Neural crest cell (in vitro differentiated cells): ENCODE data around the gene CCDC12. TPM values are rescaled to one million over a fixed set of nuclear protein-coding genes. Genes with fewer than 3 reads are reported as not detected.
A peak's percentile ranks its signal among the peaks of the same experiment; 100 is the strongest.

Experiments used
- DNase-seq: peaks from one replicate; pipeline ENCODE4 v3.0.0; 2021; ENCODE audit warnings: low read depth, mixed read lengths, low spot score
- H3K27ac Mint-ChIP-seq: one replicate; pipeline ENCODE4 v1.8.0; 2021; ENCODE audit warnings: mild to moderate bottlenecking, mixed read lengths; ENCODE audit not compliant: unreplicated experiment
- H3K27me3 Mint-ChIP-seq: 2 replicates; pipeline ENCODE4 v1.8.0; 2021; ENCODE audit warnings: low read depth, mild to moderate bottlenecking, mixed read lengths
- H3K36me3 Mint-ChIP-seq: 2 replicates; pipeline ENCODE4 v1.8.0; 2021; ENCODE audit warnings: low read depth, mild to moderate bottlenecking, mixed read lengths
- H3K4me1 Mint-ChIP-seq: 2 replicates; pipeline ENCODE4 v1.8.0; 2021; ENCODE audit warnings: mixed read lengths
- H3K4me3 Mint-ChIP-seq: one replicate; pipeline ENCODE4 v1.8.0; 2021; ENCODE audit warnings: mild to moderate bottlenecking, mixed read lengths
- H3K9me3 Mint-ChIP-seq: 2 replicates; pipeline ENCODE4 v1.8.0; 2021; ENCODE audit warnings: mixed read lengths
- total RNA-seq: library from RNA; stranded (reverse); gene quantifications from 2 replicates; pipeline ENCODE4 v1.2.1, GENCODE V29; 2021
- TF ChIP-seq, protein P1 (sequence below): fragments of 200-600 bp; sonication (generic); conservative IDR thresholded peaks from 2 replicates; pipeline ENCODE4 v1.5.0; 2021; ENCODE audit warnings: antibody characterized with exemption, mild to moderate bottlenecking

CCDC12 gene
- total RNA-seq, 1 donor from 2014 or later = 54.3 TPM

DNA sequence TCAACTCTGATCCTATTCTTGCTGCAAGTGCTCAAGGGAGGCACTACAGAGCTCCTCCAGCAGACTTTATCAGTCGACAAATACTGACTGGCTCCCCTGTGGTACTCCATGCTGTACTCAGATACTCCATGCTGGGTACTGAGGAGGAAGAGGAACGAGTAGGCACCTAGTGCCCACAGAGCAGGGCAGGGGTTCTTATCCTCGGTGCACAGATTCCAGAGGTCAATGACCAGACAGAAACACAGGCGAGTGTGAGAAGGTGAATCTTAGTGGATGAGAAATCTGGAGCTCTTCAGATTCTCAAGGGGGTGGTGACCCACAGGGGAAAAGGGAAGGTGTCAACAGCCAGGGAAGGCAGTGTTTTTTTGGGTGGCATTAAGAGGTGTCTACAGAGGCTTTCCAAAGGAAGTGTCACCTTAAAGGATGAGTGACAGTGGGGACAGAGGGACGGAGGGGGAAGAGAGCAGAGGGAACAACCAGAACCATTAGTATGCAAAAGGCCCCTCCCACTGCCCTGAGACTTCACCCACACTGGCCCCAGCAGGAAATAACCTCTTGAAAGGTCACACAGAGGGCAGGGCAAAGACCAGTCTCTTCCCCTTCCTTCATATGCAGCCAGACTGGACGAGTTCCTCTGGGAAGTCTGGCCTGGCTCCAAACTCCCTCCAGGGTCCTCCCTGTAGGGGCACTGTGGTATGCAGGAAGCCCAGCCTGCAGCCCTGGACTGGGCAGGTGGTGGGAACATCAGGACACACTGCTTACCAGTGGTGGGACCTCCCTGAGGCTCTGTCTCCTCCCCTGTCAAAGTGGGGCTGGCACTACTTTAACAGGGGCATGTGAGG, 27.5 kb downstream of the CCDC12 start:
- no peak for DNase-seq
- Mint-ChIP-seq H3K4me1 (peaks cover 42% of the 10 kb centered on the region), H3K4me3 (no peak overlapping the region), H3K9me3 (no peaks in the 10 kb centered on the region), H3K27me3 (no peaks in the 10 kb centered on the region), H3K27ac (peak overlapping the region; percentile 60), H3K36me3 (peaks cover 8% of the 10 kb centered on the region)
- TF ChIP-seq, protein P1, sequence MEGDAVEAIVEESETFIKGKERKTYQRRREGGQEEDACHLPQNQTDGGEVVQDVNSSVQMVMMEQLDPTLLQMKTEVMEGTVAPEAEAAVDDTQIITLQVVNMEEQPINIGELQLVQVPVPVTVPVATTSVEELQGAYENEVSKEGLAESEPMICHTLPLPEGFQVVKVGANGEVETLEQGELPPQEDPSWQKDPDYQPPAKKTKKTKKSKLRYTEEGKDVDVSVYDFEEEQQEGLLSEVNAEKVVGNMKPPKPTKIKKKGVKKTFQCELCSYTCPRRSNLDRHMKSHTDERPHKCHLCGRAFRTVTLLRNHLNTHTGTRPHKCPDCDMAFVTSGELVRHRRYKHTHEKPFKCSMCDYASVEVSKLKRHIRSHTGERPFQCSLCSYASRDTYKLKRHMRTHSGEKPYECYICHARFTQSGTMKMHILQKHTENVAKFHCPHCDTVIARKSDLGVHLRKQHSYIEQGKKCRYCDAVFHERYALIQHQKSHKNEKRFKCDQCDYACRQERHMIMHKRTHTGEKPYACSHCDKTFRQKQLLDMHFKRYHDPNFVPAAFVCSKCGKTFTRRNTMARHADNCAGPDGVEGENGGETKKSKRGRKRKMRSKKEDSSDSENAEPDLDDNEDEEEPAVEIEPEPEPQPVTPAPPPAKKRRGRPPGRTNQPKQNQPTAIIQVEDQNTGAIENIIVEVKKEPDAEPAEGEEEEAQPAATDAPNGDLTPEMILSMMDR = no peak

DNA sequence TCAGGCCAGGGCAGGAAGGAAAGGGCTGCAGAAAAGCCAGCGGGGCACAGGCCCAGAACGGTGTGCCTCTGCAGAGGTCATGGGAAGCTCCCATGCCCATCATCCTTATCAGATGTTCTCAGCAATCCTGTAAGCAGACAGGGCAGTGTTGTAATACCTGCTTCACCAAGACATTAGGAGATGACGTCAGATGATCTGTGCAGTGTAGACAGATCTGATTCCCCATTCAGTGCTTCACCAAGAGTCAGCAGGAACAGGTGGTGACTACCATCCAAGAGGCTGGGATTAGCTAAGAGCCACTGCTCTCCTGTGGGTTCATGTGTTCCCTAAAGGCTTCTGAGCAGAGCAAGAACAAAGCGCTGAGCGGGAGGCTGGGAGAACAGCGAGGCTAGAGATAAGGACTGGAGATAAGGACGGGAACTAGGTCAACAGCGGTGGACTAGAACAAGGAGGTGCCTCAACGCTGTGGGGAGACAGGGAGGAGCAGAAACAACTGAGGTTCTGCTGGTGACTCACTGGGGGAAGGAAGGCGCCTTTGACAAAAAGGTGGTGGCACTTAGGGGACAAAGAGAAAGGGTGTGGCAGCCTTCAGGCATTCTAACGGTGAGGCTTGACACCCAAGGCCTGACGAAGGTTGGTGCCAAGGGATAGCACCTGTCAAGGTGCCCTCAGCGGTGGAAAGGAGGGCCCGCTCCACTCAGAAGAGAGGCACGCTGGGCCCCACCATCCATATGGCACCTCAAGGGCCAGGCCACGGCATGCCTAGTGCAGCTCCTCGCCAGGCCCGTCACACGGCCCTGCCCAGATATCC, 28.4 kb downstream of the CCDC12 start:
- TF ChIP-seq, protein P1 = no peak
- no peak overlapping the region for H3K4me3 Mint-ChIP-seq
- H3K27ac Mint-ChIP-seq = peak overlapping the region; percentile 30
- DNase-seq = no peak
- H3K27me3 Mint-ChIP-seq = no peaks in the 10 kb centered on the region
- peaks cover 39% of the 10 kb centered on the region for H3K4me1 Mint-ChIP-seq
- H3K9me3 Mint-ChIP-seq = no peaks in the 10 kb centered on the region
- H3K36me3 Mint-ChIP-seq = peaks cover 8% of the 10 kb centered on the region

DNA sequence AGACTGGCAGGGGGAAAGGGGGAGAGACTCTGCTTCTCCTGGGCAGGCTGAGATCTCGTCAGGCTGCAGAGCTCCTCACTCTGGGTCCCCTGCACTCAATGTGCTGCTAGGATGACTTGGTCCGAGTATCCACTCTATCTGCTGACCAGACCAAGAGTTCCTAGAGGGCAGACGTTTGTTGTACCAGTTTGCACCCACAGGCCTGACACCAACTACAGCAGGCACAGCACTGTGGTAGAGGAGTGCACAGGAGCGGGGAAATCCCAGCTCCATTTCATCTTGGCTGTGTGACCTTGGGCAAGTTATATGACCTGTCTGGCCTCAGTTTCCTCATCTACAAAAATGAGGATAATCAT, 29.0 kb downstream of the CCDC12 start:
- peaks cover 34% of the 10 kb centered on the region for H3K4me1 Mint-ChIP-seq
- no peaks in the 10 kb centered on the region for H3K27me3 Mint-ChIP-seq
- TF ChIP-seq, protein P1 = no peak
- H3K27ac Mint-ChIP-seq = peak overlapping the region; percentile 30
- DNase-seq = no peak
- no peaks in the 10 kb centered on the region for H3K9me3 Mint-ChIP-seq
- peaks cover 8% of the 10 kb centered on the region for H3K36me3 Mint-ChIP-seq
- no peak overlapping the region for H3K4me3 Mint-ChIP-seq

DNA sequence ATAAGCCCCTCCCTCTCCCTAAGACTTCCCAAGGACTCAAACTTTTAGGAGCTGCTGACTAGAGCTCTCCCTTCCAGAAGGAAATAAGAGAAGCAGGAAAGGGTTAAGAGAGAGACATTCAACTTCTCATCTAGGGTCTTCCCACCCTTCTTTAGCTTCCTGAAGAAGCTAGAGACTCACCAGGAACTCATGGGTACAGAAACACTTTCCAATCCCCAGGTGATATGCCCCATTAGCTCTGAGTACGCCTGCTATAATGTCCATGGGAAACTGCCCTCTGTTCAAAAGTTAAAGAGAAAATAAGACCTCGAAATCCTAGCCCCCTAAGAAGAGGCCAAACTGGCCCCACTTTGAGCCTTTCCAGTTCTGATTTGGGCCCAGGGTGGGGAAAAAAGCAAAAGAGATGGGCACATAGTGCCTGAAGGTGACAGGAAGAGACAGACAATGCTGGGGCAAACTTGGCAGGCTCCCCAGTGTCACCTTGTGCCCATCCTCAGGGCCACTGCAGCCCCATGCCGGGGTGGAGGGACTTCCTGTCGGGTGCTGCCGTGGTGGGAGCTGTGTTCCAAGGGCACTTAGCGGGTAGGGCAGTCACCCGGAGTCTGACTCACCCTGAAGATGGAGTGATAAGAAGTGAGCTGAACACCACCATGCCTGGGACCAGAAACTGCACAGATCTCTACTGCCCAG, 29.5 kb downstream of the CCDC12 start:
- Mint-ChIP-seq H3K9me3 (no peaks in the 10 kb centered on the region), H3K4me1 (peaks cover 31% of the 10 kb centered on the region), H3K27ac (no peak overlapping the region), H3K27me3 (no peaks in the 10 kb centered on the region), H3K36me3 (peaks cover 8% of the 10 kb centered on the region), H3K4me3 (no peak overlapping the region)
- no peak for DNase-seq
- TF ChIP-seq, protein P1 = no peak

DNA sequence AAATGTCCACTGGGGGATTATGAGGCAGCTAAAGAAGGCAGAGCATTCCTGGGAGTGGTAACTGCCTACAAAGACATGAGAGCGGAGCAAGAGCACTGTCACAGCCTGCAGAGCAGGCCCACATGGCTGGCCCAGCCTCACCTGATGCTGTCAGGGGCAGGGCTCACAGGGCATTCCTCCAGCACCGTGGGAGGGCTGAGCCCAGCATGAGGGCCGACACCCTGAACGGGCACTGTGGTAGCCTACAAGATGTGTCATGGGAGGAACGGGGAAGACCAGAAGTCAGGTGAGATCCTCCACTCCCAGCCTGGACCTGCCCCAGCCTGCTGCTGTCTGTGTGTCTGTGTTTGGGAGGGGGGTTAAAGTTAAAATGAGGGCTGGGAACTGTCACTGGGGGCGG, 30.1 kb downstream of the CCDC12 start:
- no peak overlapping the region for H3K4me3 Mint-ChIP-seq
- H3K36me3 Mint-ChIP-seq = peaks cover 8% of the 10 kb centered on the region
- H3K4me1 Mint-ChIP-seq = peaks cover 31% of the 10 kb centered on the region
- TF ChIP-seq, protein P1 = no peak
- no peaks in the 10 kb centered on the region for H3K9me3 Mint-ChIP-seq
- H3K27ac Mint-ChIP-seq = peak overlapping the region; percentile 68
- DNase-seq = no peak
- H3K27me3 Mint-ChIP-seq = no peaks in the 10 kb centered on the region
